NCI-H1930 (cell line): Measurements from ENCODE around the gene SPEM1.
A peak's percentile ranks its signal among the peaks of the same experiment; 100 is the strongest.

Experiments
- DNase-seq, 2 experiments: peaks; one replicate each; lab custom pipeline; 2025; lab: John Stamatoyannopoulos, UW

SPEM1 gene

GRCh38 chr17:7440113-7440833, 20.1 kb downstream of the SPEM1 start:
- peak; percentile 14 to 57 for DNase-seq

- no peak for DNase-seq
Observed at GRCh38 chr17:7440834-7441195, 20.7 kb downstream of the SPEM1 start.

DNA sequence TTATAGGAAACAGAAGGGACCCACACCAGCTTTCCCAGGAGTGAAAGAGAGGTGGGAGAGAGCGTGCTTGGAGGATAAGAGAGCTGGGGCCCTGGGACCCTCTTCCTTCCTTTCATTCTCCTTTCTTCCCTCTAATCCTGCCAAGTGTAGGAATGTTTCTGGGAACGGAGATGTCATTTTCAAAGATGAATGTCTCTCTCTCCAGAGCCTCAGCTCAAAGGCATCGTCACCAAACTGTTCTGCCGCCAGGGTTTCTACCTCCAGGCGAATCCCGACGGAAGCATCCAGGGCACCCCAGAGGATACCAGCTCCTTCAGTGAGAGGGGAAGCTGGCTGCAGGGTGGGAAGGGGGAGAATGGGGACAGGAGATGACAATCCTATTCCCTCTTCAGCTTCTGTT, 21.1 kb downstream of the SPEM1 start:
- no peak for DNase-seq

- no peak for DNase-seq
Observed at GRCh38 chr17:7442142-7442541, 22.0 kb downstream of the SPEM1 start.

DNA sequence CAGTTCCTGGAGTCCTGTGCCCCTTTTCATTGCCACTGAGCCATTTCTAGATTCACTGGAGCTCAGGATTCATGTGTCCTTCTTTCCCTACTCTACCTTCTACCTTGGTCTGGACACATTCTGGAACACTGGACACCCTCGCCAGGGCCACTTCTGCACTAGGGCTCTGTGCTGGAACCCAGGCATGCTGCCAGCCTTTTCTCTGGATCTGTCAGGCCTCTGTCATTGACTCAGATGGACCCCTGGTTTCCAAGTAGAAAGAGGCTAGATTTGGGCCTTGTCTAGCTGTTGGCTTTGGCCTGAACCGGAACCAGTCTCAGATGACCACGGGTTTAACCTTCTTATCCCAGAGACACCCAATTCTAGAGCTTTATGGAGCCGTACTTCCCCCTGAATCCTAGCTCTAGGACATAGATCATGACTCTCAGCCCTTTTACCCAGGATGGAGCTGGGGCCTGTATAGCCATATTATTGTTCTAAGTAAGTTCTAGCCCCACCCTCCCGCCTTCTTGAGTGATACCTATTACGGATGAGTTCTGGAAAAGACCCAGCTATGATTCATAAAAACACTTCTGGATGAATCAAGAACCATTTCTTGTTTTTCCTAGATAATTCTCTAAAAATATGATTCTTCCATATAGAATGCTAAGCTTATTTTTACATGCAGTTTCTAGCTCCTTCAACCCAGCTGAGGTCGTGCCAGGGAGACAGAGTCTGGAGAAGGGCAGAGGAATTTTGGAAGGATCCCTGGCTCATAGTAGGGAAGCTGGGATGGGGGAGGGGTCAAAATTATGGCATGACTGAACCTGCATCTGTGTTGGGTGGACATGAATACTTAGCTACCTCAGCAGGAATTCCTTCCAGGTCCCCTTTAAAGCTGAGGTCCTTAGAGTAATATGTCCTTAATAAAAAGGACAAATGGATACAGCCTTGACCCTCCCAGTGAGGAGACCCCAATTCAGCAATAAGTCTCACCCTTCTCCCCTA, 23.7 kb downstream of the SPEM1 start:
- no peak for DNase-seq

DNA sequence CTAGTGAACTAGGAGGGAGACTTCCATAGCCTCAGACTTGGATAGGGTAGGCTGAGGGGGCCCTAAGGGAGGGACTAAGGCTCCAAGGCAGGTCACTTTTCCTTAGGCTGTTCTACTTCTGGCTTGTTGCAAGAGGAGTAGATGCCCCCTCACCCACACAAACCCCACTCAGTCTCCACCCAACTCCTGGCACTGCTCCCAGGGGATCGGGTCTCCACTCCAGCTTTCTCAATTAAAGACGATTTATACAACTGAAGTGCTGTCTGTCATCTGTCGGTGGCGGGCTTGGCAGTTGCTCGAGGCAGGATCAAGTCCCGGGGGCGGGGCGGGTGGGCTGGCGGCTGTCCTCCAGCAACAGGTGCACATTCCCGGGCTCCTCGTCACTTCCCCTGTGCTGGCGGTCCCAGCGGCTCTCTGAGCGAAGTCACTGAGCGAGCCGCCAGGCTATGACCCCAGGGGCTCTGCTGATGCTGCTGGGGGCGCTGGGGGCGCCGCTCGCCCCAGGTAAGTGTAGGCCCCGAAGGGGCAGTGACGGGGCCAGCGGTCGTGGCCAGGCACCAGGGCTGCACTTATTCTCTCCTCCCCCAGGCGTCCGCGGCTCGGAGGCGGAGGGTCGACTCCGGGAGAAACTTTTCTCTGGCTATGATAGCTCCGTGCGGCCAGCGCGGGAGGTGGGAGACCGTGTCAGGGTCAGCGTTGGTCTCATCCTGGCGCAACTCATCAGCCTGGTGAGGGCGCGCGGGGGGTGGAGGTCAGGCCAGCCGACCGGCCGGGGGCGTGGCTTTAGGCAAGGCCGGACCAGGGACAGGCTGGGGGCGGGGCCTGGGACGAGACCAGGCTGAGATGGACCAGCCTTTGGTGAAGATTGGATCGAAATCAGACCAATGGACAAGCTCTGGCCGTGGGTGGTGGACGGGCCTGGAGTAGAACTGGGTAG, 24.8 kb downstream of the SPEM1 start, which contains the start of gene CHRNB1:
TSS of gene CHRNB1 (plus strand) at position 380 of the 937 bp plus-strand sequence. CDS start at position 447, 67 bp downstream.
- no peak for DNase-seq

GRCh38 chr17:7445619-7445968, 25.5 kb downstream of the SPEM1 start:
- no peak for DNase-seq

- DNase-seq, result no peak
Observed at GRCh38 chr17:7448461-7448860, 28.3 kb downstream of the SPEM1 start.

GRCh38 chr17:7459961-7460545, 39.9 kb downstream of the SPEM1 start:
- no peak for DNase-seq

GRCh38 chr17:7460850-7461660, 40.9 kb downstream of the SPEM1 start:
- no peak for DNase-seq

DNA sequence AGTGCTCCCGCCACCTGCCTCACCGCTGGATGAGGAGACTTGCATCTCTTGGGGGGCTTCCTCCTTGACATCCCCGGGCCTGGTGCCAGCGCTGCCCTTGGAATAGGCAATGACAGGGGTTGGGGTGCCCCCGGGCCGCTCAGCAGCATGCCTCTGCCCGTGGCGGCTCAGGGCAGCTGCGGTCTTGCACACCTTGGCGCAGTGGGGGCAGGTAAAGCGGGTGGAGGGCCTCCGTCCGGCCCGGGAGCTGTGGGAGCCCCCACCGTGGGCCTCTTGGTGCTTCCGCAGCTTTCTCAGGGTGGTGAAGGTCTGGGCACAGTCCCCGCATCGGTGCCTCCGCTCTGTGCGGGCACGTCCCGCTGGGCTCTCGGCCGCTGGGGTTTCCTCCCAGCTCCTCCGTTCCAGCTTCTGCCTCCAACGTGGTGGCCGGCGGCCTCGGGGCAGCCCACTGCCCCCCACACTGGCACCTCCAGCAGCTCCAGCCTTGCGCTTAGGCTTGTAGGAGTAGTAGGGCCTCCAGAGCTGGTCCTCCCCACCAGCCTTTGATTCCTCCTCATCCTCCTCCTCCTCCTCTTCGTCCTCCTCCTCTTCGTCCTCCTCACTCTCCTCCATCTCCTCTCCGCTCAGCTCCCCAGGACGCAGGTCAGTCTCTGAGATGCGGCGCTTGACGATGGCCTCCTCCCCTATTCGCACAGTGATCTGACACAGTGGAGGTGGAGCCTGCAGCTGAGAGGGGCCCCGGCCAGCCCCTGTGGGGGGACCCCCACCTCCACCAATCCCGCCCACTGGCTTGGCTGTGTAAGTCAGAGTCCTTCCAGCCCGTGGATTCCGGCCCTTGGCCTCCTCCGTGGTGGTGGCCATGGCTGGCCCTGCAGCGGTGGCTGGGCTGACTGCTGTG, 42.6 kb downstream of the SPEM1 start:
- DNase-seq, result no peak

DNA sequence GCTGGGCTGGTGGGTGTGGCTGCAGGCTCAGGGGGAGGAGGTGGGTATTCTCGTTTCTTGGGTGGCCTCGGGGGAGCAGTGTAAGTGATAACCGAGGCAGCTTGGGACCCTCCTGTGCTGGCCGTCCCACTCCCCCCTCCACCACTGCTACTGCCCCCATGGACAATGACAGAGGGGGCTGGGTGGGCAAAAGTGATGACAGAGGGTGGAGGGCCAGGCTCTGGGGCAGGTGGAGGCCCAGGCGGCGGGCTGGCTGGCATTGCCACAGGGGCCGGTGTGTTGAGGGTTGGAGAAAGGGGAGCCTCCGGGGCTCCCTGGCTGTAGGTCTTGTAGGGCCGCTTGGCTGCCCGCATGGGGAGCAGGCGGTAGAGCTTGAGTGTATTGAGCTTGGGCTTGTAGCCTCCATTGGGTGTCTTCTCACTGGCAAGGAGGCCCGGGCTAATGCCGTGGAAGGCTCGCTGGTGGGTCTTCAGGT, 43.3 kb downstream of the SPEM1 start:
- DNase-seq, result no peak

DNA sequence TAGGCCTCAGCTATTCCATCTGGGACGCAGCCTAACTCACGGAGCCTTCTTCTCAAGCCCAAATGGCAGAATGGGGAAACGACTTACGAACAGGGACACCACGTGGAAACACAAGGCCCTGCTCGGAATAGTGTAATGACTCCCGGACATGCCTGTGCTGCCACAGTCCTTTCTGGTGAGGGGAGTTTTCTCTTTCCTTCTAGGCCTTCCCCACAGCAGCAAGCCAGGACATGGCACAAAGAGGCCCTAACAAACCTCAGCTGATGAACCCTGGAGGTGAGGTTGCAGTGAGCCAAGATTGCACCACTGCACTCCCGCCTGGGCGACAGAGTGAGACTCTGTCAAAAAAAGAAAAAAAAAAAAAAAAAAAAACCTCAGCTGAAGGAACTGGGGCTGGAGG, 44.0 kb downstream of the SPEM1 start:
- DNase-seq, result no peak

- no peak for DNase-seq
Observed at GRCh38 chr17:7465597-7466275, 45.6 kb downstream of the SPEM1 start.

GRCh38 chr17:7466318-7466638, 46.2 kb downstream of the SPEM1 start:
- DNase-seq, result no peak

DNA sequence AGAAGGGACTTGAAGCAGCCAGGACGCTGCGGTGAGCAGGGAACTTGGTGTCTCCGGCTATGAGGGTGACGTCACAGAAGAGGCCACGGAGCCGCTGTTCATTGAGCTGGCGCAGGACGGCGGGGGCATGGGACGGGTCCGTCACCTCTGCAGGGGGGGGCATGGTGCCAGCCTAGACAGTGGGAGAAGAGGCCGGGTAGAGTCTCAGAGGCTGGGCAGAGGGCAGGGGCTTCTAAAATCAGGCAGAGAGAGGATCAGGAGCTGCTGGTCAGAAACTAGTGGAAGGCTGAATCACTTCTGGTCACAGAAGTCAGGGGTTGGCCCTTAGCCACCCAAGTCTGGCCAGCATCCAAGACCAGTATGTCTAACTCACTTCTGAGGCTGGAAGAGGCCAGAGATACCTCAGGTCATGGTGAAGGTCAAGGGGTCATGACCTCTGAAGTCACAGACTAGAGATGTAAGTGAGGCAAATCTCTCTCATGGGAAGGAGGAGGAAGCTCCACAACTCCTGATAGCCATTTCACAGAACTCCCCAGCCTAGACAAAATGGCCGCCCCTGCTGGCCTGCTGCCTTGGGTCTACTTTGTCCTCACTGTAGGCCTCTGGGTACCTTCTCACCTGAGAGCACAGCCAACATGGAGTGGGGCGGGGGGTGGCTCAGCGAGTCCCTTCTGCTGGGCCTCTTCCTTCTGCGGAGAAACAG, 46.7 kb downstream of the SPEM1 start:
- no peak for DNase-seq

- no peak for DNase-seq
Observed at GRCh38 chr17:7467498-7467897, 47.4 kb downstream of the SPEM1 start.

GRCh38 chr17:7468290-7468689, 48.2 kb downstream of the SPEM1 start:
- no peak for DNase-seq
